Mesenchymal stem cell (in vitro differentiated cells and primary cell): ENCODE data around the gene LSP1.

Experiments
- DNase-seq: peaks from one replicate; pipeline ENCODE4 v3.0.0-alpha.2; 2013
- H2AFZ ChIP-seq: one replicate; pipeline ENCODE4 v1.6.1; 2013; ENCODE audit warnings: low read depth, mild to moderate bottlenecking, control low read depth, inconsistent platforms, low read length, moderate library complexity
- H2AK5ac ChIP-seq: 2 replicates; pipeline ENCODE4 v1.6.1; 2013; ENCODE audit warnings: low read length, moderate library complexity, mild to moderate bottlenecking, inconsistent platforms; ENCODE audit not compliant: severe bottlenecking
- H2BK120ac ChIP-seq: one replicate; pipeline ENCODE4 v1.6.1; 2013; ENCODE audit warnings: low read depth, mild to moderate bottlenecking, inconsistent platforms, low read length, moderate library complexity
- H2BK12ac ChIP-seq, 2 experiments: one replicate each; pipeline ENCODE4 v1.6.1; 2013; ENCODE audit warnings: inconsistent platforms in 2 of 2, low read length in 2 of 2, mild to moderate bottlenecking in 2 of 2, moderate library complexity in 2 of 2, control low read depth in 1 of 2
- H2BK15ac ChIP-seq: one replicate; pipeline ENCODE4 v1.6.1; 2013; ENCODE audit warnings: mild to moderate bottlenecking, low read depth, inconsistent platforms; ENCODE audit not compliant: poor library complexity, severe bottlenecking
- H2BK5ac ChIP-seq: 2 replicates; pipeline ENCODE4 v1.6.1; 2013; ENCODE audit warnings: low read depth, mild to moderate bottlenecking, low read length, control low read depth, inconsistent platforms; ENCODE audit not compliant: poor library complexity, severe bottlenecking
- H3K14ac ChIP-seq, 2 experiments: one replicate each; pipeline ENCODE4 v1.6.1; 2013; ENCODE audit warnings: inconsistent platforms in 2 of 2, low read length in 2 of 2, control low read depth in 1 of 2, mild to moderate bottlenecking in 1 of 2, moderate library complexity in 1 of 2
- H3K18ac ChIP-seq, 2 experiments: one replicate each; pipeline ENCODE4 v1.6.1; 2013; ENCODE audit warnings: inconsistent platforms in 2 of 2, low read length in 2 of 2, control low read depth in 1 of 2, low read depth in 1 of 2, mild to moderate bottlenecking in 1 of 2
- H3K23ac ChIP-seq, 2 experiments: one replicate each; pipeline ENCODE4 v1.6.1; 2013; ENCODE audit warnings: inconsistent platforms in 2 of 2, low read length in 2 of 2, mild to moderate bottlenecking in 2 of 2, moderate library complexity in 2 of 2, control low read depth in 1 of 2
- H3K27ac ChIP-seq: 2 replicates; pipeline ENCODE4 v1.5.1; 2013; ENCODE audit warnings: mild to moderate bottlenecking, moderate library complexity, low read length, control low read depth, inconsistent platforms; ENCODE audit not compliant: poor library complexity, severe bottlenecking
- H3K27me3 ChIP-seq, 2 experiments: 2 replicates each; pipeline versions ENCODE4 v1.6.1 to v1.7.0; 2013; ENCODE audit warnings: low read length in 2 of 2, mild to moderate bottlenecking in 2 of 2, moderate library complexity in 2 of 2, control low read depth in 1 of 2, inconsistent platforms in 1 of 2; ENCODE audit not compliant: control insufficient read depth in 1 of 2, insufficient read depth in 1 of 2
- H3K36me3 ChIP-seq, 2 experiments: 2 replicates each; pipeline versions ENCODE4 v1.6.1 to v1.7.0; 2013; ENCODE audit warnings: low read length in 2 of 2, control low read depth in 1 of 2, inconsistent platforms in 1 of 2, low read depth in 1 of 2, mild to moderate bottlenecking in 1 of 2; ENCODE audit not compliant: insufficient read depth in 2 of 2, control insufficient read depth in 1 of 2
- H3K4ac ChIP-seq, 2 experiments: one replicate each; pipeline ENCODE4 v1.6.1; 2013; ENCODE audit warnings: inconsistent platforms in 2 of 2, low read length in 2 of 2, mild to moderate bottlenecking in 2 of 2, moderate library complexity in 2 of 2, control low read depth in 1 of 2, low read depth in 1 of 2
- H3K4me1 ChIP-seq: 2 replicates; pipeline ENCODE4 v1.6.1; 2013; ENCODE audit warnings: low read depth, low read length, control low read depth; ENCODE audit not compliant: control insufficient read depth, insufficient read depth
- H3K4me2 ChIP-seq: 2 replicates; pipeline ENCODE4 v1.6.1; 2013; ENCODE audit warnings: low read length, mild to moderate bottlenecking, inconsistent platforms; ENCODE audit not compliant: poor library complexity, severe bottlenecking
- H3K4me3 ChIP-seq, 2 experiments: 2 replicates each; pipeline versions ENCODE4 v1.5.1 to v1.7.0; 2013; ENCODE audit warnings: low read length in 2 of 2, mild to moderate bottlenecking in 2 of 2, control low read depth in 1 of 2, low read depth in 1 of 2; ENCODE audit not compliant: insufficient read depth in 1 of 2
- H3K79me1 ChIP-seq: replicated peaks from 2 replicates; pipeline ENCODE4 v1.6.1; 2013; ENCODE audit warnings: mild to moderate bottlenecking, control low read depth, low read length, inconsistent platforms; ENCODE audit not compliant: poor library complexity, severe bottlenecking
- H3K9ac ChIP-seq: 2 replicates; pipeline ENCODE4 v1.7.0; 2013; ENCODE audit warnings: mild to moderate bottlenecking, low read length, moderate library complexity
- H3K9me3 ChIP-seq: 2 replicates; pipeline ENCODE4 v1.7.0; 2013; ENCODE audit warnings: mild to moderate bottlenecking, low read length; ENCODE audit not compliant: control insufficient read depth
- H4K8ac ChIP-seq: one replicate; pipeline ENCODE4 v1.6.1; 2013; ENCODE audit warnings: inconsistent platforms, mild to moderate bottlenecking, low read length, moderate library complexity
- H4K91ac ChIP-seq: one replicate; pipeline ENCODE4 v1.6.1; 2013; ENCODE audit warnings: mild to moderate bottlenecking, low read length, inconsistent platforms
- WGBS: methylation state at CpG from one replicate; pipeline ENCODE4 v1.1.7; 2013; ENCODE audit warnings: mixed read lengths; 5-methylcytosine and 5-hydroxymethylcytosine counted together

The LSP1 gene

DNA sequence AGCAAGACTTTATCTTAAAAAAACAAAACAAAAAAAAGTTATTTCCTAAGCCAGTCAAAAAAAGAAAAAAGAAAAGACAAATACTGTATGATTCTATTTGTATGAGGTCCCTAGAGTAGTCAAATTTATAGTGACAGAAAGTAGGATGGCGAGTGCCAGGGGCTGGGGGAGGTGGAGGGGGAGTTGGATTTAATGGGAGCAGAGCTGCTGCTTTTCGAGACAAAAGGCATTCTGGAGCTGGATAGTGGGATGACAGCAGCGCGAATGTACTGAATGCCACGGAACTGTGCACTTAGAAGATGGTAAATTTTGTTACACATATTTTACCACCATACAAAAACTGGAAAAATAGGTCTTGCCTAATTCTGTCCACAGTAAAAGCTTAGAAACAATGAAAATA lies 35.9 kb upstream of the LSP1 start:
- no peak overlapping the region for H2BK5ac ChIP-seq
- no peak overlapping the region for H3K4me3 ChIP-seq
- H3K18ac ChIP-seq, result no peak overlapping the region
- H3K4me2 ChIP-seq, result no peak overlapping the region
- no peak overlapping the region for H2BK12ac ChIP-seq
- H2BK15ac ChIP-seq, result no peak overlapping the region
- H3K36me3 ChIP-seq, result no peaks in the 10 kb centered on the region
- no peak overlapping the region for H3K14ac ChIP-seq
- peaks cover 7% of the 10 kb centered on the region for H3K4me1 ChIP-seq
- H3K27me3 ChIP-seq, result peaks cover 0 to 42% of the 10 kb centered on the region in 2 experiments
- H4K8ac ChIP-seq, result no peak overlapping the region
- no peak overlapping the region for H3K27ac ChIP-seq
- no peak for DNase-seq
- no peak overlapping the region for H3K9ac ChIP-seq
- no peak overlapping the region for H2AK5ac ChIP-seq
- 93% methylated on average over 4 of the region's 5 CpGs for WGBS
- no peak overlapping the region for H2BK120ac ChIP-seq
- no peak overlapping the region for H2AFZ ChIP-seq
- no peaks in the 10 kb centered on the region for H3K79me1 ChIP-seq
- peaks cover 37% of the 10 kb centered on the region for H3K9me3 ChIP-seq
- no peak overlapping the region for H3K4ac ChIP-seq
- H3K23ac ChIP-seq, result no peak overlapping the region
- no peak overlapping the region for H4K91ac ChIP-seq

DNA sequence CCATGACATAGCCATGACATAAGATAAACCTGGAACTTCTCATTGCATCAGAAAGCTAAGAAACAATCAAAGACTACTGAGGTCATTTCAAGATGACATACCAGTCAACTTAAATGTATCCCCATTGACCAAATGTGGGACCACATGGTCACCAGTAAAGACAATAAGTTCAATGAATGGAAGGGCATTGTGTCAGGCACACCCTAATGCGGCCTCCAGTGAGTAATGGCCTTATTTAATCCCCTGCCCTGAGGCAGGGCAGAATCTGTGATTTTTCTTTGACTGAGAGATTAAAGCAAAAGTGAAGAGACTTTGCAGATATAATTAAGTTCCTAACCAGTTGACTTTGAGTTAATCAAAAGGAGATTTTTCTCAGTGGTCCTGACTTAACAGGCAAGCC lies 35.4 kb upstream of the LSP1 start:
- Histone ChIP-seq H3K4me3 (no peak overlapping the region), H2BK12ac (no peak overlapping the region), H2AK5ac (no peak overlapping the region), H3K9me3 (peaks cover 33% of the 10 kb centered on the region), H3K36me3 (no peaks in the 10 kb centered on the region), H3K27me3 (peaks cover 0 to 44% of the 10 kb centered on the region in 2 experiments), H3K4ac (no peak overlapping the region), H3K23ac (no peak overlapping the region), H3K27ac (no peak overlapping the region), H3K9ac (no peak overlapping the region), H2BK5ac (no peak overlapping the region), H4K91ac (no peak overlapping the region), H4K8ac (no peak overlapping the region), H3K14ac (no peak overlapping the region), H2BK120ac (no peak overlapping the region), H2AFZ (no peak overlapping the region), H2BK15ac (no peak overlapping the region), H3K79me1 (no peaks in the 10 kb centered on the region), H3K18ac (no peak overlapping the region), H3K4me1 (peaks cover 7% of the 10 kb centered on the region), H3K4me2 (no peak overlapping the region)
- no peak for DNase-seq
- WGBS, result 48% methylated on average over 1 of the region's 1 CpG

DNA sequence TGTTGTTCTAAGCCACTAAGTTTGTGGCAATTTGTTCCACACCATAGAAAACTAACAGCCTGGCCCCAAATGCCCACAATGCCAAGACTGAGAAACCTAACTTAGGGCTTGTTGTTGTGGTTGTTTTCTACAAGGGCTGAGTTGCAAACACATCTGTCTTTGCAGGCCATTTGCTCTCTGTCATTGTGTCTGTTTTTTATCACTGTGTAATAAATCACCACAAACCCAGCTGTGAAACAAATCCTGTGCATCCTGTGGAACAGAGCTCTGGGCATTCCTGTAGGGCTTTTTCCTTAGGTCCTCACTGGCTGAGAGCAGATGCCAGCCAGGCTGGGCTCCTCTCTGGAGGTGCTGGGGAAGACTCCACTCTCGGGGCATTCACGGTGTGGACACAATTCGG lies 33.8 kb upstream of the LSP1 start:
- peaks cover 0 to 33% of the 10 kb centered on the region in 2 experiments for H3K27me3 ChIP-seq
- H3K36me3 ChIP-seq, result no peaks in the 10 kb centered on the region
- peaks cover 7% of the 10 kb centered on the region for H3K4me1 ChIP-seq
- H2BK12ac ChIP-seq, result no peak overlapping the region
- no peak overlapping the region for H2BK15ac ChIP-seq
- no peak overlapping the region for H2AFZ ChIP-seq
- H4K91ac ChIP-seq, result no peak overlapping the region
- H3K27ac ChIP-seq, result no peak overlapping the region
- no peak overlapping the region for H3K4me2 ChIP-seq
- H2AK5ac ChIP-seq, result peak overlapping the region; percentile 8
- no peak overlapping the region for H4K8ac ChIP-seq
- no peaks in the 10 kb centered on the region for H3K79me1 ChIP-seq
- H3K23ac ChIP-seq, result no peak overlapping the region
- H3K4me3 ChIP-seq, result no peak overlapping the region
- H3K9me3 ChIP-seq, result peaks cover 33% of the 10 kb centered on the region
- DNase-seq, result no peak
- no peak overlapping the region for H3K14ac ChIP-seq
- no peak overlapping the region for H2BK5ac ChIP-seq
- H3K18ac ChIP-seq, result no peak overlapping the region
- H3K4ac ChIP-seq, result no peak overlapping the region
- no peak overlapping the region for H2BK120ac ChIP-seq
- WGBS, result 39% methylated on average over 3 of the region's 3 CpGs
- H3K9ac ChIP-seq, result no peak overlapping the region

DNA sequence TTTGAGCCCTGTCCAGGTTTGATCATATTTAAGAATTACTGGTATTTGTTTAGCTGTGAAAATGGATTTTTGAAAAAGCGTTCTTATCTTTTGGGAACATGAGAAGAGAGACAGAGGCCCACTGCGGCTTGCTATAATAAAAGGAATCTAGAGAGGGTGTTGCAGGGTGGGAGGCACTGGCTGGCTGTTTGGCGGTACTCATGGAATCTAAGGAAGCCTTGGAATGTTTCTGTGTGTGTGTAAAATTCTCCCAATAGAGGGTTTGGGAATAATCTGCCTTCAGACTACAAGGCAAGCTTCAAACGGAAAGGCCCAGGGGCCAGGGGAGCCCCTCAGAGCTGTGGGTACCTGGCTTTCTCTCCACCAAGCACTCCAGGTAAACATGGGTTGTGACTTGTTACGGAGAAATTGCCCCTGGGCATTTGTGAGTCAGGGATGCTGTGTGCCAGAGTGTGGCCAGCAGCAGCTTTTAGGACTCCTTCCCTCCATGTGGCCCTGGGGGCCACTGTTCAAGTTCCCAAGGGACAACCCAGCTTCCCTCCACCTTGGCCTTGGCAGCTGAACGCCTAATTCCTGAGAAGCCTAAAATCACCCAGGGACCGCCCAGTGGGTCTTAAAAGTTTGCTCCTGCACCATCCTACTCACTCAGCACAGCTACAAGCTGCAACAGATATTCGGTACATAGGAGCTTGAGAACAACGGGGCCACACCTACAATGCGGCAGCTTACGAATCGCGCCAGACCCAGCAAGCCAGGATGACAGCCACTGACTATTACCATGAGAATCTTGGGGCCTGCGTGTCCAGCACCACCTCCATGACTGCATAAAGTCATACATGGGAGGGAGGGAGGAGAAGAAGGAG lies 32.2 kb upstream of the LSP1 start:
- Histone ChIP-seq H2AFZ (no peak overlapping the region), H3K4me1 (peaks cover 14% of the 10 kb centered on the region), H3K4me3 (no peak overlapping the region), H3K18ac (no peak overlapping the region), H2BK120ac (no peak overlapping the region), H4K91ac (peak overlapping the region; percentile 8), H3K27ac (peak overlapping the region; percentile 34), H3K14ac (no peak overlapping the region), H2BK12ac (no peak overlapping the region), H4K8ac (no peak overlapping the region), H3K23ac (no peak overlapping the region), H2AK5ac (peak overlapping the region; percentile 20), H2BK5ac (no peak overlapping the region), H3K4ac (no peak overlapping the region), H3K36me3 (no peaks in the 10 kb centered on the region), H3K9me3 (peaks cover 33% of the 10 kb centered on the region), H3K4me2 (no peak overlapping the region), H2BK15ac (no peak overlapping the region), H3K27me3 (peaks cover 0 to 25% of the 10 kb centered on the region in 2 experiments), H3K79me1 (no peaks in the 10 kb centered on the region), H3K9ac (no peak overlapping the region)
- 84% methylated on average over 14 of the region's 14 CpGs for WGBS
- no peak for DNase-seq
